ENCODE results near the gene DUSP7.

GRCh38 chr3:52053307-52054304 lies 2.8 kb downstream of the DUSP7 start:
- TF ChIP-seq, protein P1, sequence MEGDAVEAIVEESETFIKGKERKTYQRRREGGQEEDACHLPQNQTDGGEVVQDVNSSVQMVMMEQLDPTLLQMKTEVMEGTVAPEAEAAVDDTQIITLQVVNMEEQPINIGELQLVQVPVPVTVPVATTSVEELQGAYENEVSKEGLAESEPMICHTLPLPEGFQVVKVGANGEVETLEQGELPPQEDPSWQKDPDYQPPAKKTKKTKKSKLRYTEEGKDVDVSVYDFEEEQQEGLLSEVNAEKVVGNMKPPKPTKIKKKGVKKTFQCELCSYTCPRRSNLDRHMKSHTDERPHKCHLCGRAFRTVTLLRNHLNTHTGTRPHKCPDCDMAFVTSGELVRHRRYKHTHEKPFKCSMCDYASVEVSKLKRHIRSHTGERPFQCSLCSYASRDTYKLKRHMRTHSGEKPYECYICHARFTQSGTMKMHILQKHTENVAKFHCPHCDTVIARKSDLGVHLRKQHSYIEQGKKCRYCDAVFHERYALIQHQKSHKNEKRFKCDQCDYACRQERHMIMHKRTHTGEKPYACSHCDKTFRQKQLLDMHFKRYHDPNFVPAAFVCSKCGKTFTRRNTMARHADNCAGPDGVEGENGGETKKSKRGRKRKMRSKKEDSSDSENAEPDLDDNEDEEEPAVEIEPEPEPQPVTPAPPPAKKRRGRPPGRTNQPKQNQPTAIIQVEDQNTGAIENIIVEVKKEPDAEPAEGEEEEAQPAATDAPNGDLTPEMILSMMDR (IDR thresholded peaks at IDR 0.05 in 2 of 3, conservative IDR thresholded peaks at IDR 0.05 in 1 of 3; ENCODE audit: borderline replicate concordance in 1 of 3, insufficient read depth in 1 of 3, low read depth in 2 of 3, low read length in 2 of 3) = peak in 2 of 3 experiments; percentile 23 to 37; a peak in 2 of 6 replicates
- TF ChIP-seq ZFX (IDR thresholded peaks at IDR 0.05) = no peak
- TF ChIP-seq POLR2AphosphoS5 (IDR thresholded peaks at IDR 0.05; ENCODE audit: low read depth, low read length) = no peak
- TF ChIP-seq REST (IDR thresholded peaks at IDR 0.05; ENCODE audit: low read depth) = no peak
- TF ChIP-seq ATF3 (IDR thresholded peaks at IDR 0.05) = no peak
- TF ChIP-seq POLR2A (IDR thresholded peaks at IDR 0.05; ENCODE audit: borderline replicate concordance, extremely low read depth, insufficient read depth, insufficient read length) = no peak
- no peak for TF ChIP-seq EZH2 (IDR thresholded peaks at IDR 0.05)
- no peak for TF ChIP-seq YY1 (IDR thresholded peaks at IDR 0.05; ENCODE audit: extremely low read depth, insufficient replicate concordance, low read depth, low read length)
- TF ChIP-seq, protein P2, sequence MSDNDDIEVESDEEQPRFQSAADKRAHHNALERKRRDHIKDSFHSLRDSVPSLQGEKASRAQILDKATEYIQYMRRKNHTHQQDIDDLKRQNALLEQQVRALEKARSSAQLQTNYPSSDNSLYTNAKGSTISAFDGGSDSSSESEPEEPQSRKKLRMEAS (IDR thresholded peaks at IDR 0.05) = no peak
- TF ChIP-seq TCF7L2 (IDR thresholded peaks at IDR 0.05; ENCODE audit: borderline replicate concordance, extremely low read depth, insufficient read depth, insufficient read length) = no peak
- TF ChIP-seq ZNF274 (IDR thresholded peaks at IDR 0.05; ENCODE audit: low read depth, low read length) = no peak

All from HCT116 (cell line).